Pancreas (tissue), 10 donors: ENCODE results near the gene KLK7. TPM values are rescaled to one million over a fixed set of nuclear protein-coding genes. Genes with fewer than 3 reads are reported as not detected.

Experiments
- ATAC-seq, 4 donors: fragments of 200-7000 bp; cut with Tn5 transposase; one replicate each; pipeline versions ENCODE4 v1.8.0 to v1.9.1; 2020; ENCODE audit warnings: mild to moderate bottlenecking in 4 of 4, moderate library complexity in 4 of 4
- DNase-seq, 6 donors: peaks; one replicate each; pipeline ENCODE4 v3.0.0-alpha.2; 2020
- FAIRE-seq: peaks from 2 replicates; lab custom pipeline; 2012; peaks lifted over from hg19 to GRCh38; lab: Jason Lieb, UNC
- H3K27ac ChIP-seq, 4 donors: fragments of 200-600 bp; sonication (generic); 1 replicate in 3 of 4; 2 replicates in 1 of 4; pipeline versions ENCODE4 v1.5.0 to v1.8.0; 2020
- H3K27me3 ChIP-seq, 4 donors: fragments of 200-600 bp; one replicate each; pipeline ENCODE4 v1.8.0; 2021
- H3K36me3 ChIP-seq, 3 donors: fragments of 200-600 bp; sonication (generic) in 1 of 3; one replicate each; pipeline versions ENCODE4 v1.5.0 to v1.8.0; 2020 to 2021
- H3K4me1 ChIP-seq, 3 donors: fragments of 200-600 bp; one replicate each; pipeline ENCODE4 v1.8.0; 2021
- H3K4me3 ChIP-seq, 4 donors: fragments of 200-600 bp; sonication (generic) in 2 of 4; one replicate each; pipeline versions ENCODE4 v1.5.0 to v1.8.0; 2020 to 2021
- H3K9me3 ChIP-seq, 4 donors: fragments of 200-600 bp; one replicate each; pipeline ENCODE4 v1.8.0; 2021
- WGBS, 2 donors: extraction: QIAGEN DNeasy Blood & Tissue Kit; methylation state at CpG; one replicate each; pipeline ENCODE4 v1.1.7; 2013; 5-methylcytosine and 5-hydroxymethylcytosine counted together
- intact Hi-C, 3 donors: fragments of 100-400 bp; cut with DNase I; formaldehyde crosslinking; loops; one replicate each; pipeline versions ENCODE4 v1.11.1 to v1.14.2; 2022
- polyA plus RNA-seq, 2 donors: library from polyadenylated mRNA; stranded (reverse); fragments of 200-250 nt; gene quantifications; one replicate each; pipeline ENCODE4 v1.2.3, GENCODE V29; 2013
- total RNA-seq, 6 donors: library from RNA; stranded (reverse); fragmentation: NEBNext Ultra II Directional in 4 of 6; extraction: Animal tissue kit (Norgen Biotek cat#: 25700) in 4 of 6; gene quantifications; one replicate each; pipeline versions ENCODE4 v1.2.1 to v1.2.4, GENCODE V29; 2021 to 2023
- TF ChIP-seq, protein P1 (sequence below), 4 donors: fragments of 200-600 bp; sonication (generic) in 3 of 4; IDR thresholded peaks; one replicate each; pipeline versions ENCODE4 v1.5.0 to v1.8.0; 2021; ENCODE audit warnings: antibody characterized with exemption in 4 of 4
- donor health status: healthy with polysubstance abuse.
- donor health status: DM: no; HTN: no; CAD: no; lungs with moderate emphysema.
- donor health status: DM: no; HTN: no; CAD: no.
- donor health status: control.
- donor health status: control.
- donor health status: Bipolar disorder and iron deficiency.
- donor health status: DM: yes; HTN: yes; CAD: no.
- donor health status: DM: no; HTN: no; CAD: no.
- donor health status: DM: no; HTN: no; CAD: no.
- donor health status: DM: yes; HTN: yes; CAD: no.

The KLK7 gene
- total and polyA plus RNA-seq, 8 donors: 0.46 TPM; not detected in 7

DNA sequence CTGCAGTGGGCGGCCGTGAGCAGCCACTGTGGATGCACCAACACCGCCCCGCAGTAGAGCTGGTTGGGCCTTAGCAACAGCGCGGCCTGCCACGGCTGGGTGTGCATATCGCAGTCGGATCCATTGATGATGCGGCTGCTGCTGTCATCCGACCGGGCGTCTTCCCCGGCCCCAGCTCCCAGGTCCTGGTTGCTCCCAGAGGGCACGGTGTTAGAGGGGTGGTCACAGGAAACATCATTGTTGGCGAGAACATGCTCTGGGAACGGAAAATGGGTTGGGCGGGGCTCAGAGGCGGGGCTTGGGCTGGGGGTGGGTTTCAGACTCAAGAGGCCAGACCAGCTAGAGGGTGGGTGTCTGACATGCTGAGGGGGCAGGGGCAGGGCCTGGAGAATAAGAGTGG is 33.9 kb downstream of the KLK7 start:
- Histone ChIP-seq H3K9me3 (no peaks in the 10 kb centered on the region), H3K27me3 (no peaks in the 10 kb centered on the region), H3K36me3 (no peaks in the 10 kb centered on the region), H3K27ac (no peak overlapping the region), H3K4me3 (no peak overlapping the region), H3K4me1 (no peaks in the 10 kb centered on the region)
- FAIRE-seq (no peak), DNase-seq (peak in 1 of 6 donors; percentile 47), ATAC-seq (no peak)
- 49 to 52% methylated on average over 19 of the region's 19 CpGs for WGBS, 2 donors
- intact Hi-C loops: no loop called here
- TF ChIP-seq, protein P1, sequence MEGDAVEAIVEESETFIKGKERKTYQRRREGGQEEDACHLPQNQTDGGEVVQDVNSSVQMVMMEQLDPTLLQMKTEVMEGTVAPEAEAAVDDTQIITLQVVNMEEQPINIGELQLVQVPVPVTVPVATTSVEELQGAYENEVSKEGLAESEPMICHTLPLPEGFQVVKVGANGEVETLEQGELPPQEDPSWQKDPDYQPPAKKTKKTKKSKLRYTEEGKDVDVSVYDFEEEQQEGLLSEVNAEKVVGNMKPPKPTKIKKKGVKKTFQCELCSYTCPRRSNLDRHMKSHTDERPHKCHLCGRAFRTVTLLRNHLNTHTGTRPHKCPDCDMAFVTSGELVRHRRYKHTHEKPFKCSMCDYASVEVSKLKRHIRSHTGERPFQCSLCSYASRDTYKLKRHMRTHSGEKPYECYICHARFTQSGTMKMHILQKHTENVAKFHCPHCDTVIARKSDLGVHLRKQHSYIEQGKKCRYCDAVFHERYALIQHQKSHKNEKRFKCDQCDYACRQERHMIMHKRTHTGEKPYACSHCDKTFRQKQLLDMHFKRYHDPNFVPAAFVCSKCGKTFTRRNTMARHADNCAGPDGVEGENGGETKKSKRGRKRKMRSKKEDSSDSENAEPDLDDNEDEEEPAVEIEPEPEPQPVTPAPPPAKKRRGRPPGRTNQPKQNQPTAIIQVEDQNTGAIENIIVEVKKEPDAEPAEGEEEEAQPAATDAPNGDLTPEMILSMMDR (IDR thresholded peaks at IDR 0.05): no peak

DNA sequence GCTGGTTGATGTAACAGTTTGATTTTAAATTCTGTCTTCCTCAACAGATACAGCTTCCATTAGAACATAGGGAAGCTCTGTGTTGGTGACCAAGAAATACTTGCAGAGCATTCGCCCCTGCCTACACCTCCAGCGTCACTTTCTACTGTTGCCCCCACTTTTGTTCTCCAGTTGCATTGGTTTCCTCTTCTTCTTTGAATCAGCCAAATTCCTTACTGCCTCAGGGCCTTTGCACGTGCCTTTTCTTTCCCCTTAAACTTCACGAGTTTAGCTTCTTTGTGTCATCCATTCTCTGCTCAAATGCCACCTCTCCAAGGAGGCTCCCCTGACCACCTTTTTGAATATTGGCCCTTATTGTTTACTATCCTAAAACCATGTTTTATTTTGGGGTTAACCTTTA is 36.6 kb downstream of the KLK7 start:
- intact Hi-C loops: no loop called here
- no peaks in the 10 kb centered on the region for H3K27me3 ChIP-seq
- ATAC-seq (no peak), FAIRE-seq (no peak), DNase-seq (no peak)
- TF ChIP-seq, protein P1 (IDR thresholded peaks at IDR 0.05): no peak
- H3K4me3 ChIP-seq: no peak overlapping the region
- H3K36me3 ChIP-seq: no peaks in the 10 kb centered on the region
- H3K4me1 ChIP-seq: no peaks in the 10 kb centered on the region
- WGBS, 2 donors: 53 to 61% methylated on average over 4 of the region's 4 CpGs
- H3K9me3 ChIP-seq: no peaks in the 10 kb centered on the region
- H3K27ac ChIP-seq: no peak overlapping the region

DNA sequence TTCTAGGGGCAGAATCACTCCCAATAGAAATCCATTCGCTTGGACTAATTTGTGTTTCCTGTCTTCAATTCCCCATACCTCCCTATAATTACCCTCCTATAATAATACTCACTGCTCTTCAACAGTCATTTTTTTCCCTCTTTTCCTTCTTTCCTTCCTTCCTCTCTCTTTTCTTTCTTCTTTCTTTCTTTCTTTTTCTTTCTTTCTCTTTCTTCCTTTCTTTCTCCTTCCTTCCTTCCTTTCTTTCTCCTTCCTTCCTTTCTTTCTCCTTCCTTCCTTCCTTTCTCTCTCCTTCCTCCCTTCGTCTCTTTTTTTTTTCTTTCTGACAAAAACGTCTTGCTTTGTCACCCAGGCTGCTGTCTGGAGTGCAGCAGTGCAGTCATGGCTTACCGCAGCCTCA is 38.9 kb downstream of the KLK7 start:
- FAIRE-seq: no peak
- TF ChIP-seq, protein P1 (IDR thresholded peaks at IDR 0.05): no peak
- H3K4me1 ChIP-seq: no peaks in the 10 kb centered on the region
- peaks cover 0 to 4% (median 0%) of the 10 kb centered on the region in 4 donors for H3K27me3 ChIP-seq
- ATAC-seq: no peak
- no peaks in the 10 kb centered on the region for H3K9me3 ChIP-seq
- intact Hi-C loops: no loop called here
- H3K27ac ChIP-seq: no peak overlapping the region
- H3K4me3 ChIP-seq: no peak overlapping the region
- WGBS, 2 donors: 51 to 52% methylated on average over 4 of the region's 4 CpGs
- DNase-seq: peak in 1 of 6 donors; percentile 3
- no peaks in the 10 kb centered on the region for H3K36me3 ChIP-seq

DNA sequence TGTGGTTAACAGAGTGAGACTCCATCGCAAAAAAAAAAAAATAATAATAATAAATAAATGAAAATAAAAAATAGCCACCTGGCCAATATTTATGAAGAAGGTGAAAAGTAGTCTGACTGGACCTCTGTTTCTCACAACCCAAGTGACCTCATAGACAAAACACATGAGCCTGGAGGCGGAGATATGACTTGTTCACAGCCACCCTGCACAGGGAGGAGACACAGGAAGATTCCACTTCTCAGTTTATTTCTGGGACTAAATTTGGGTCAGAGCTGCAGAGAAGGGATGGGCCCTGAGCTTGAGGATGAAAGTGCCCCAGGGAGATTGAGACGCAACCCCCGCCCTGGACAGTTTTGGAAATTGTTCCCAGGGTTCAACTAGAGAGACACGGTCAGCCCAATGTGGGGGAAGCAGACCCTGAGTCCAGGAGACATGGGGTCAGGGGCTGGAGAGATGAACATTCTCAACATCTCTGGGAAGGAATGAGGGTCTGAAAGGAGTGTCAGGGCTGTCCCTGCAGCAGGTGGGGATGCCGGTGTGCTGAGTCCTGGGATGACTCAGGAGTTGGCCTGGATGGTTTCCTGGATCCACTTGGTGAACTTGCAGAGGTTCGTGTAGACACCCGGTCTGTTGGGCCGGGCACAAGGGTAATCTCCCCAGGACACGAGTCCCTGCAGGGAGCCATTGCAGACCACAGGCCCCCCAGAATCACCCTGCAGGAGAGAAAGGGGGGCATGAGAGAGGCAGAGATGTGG is 40.5 kb downstream of the KLK7 start:
- DNase-seq (peak in 1 of 6 donors; percentile 17), ATAC-seq (no peak), FAIRE-seq (no peak)
- H3K36me3 ChIP-seq: no peaks in the 10 kb centered on the region
- TF ChIP-seq, protein P1 (IDR thresholded peaks at IDR 0.05): no peak
- intact Hi-C loops: no loop called here
- WGBS, 2 donors: 69 to 70% methylated on average over 10 of the region's 10 CpGs
- no peak overlapping the region for H3K4me3 ChIP-seq
- H3K27me3 ChIP-seq: peaks cover 0 to 4% (median 0%) of the 10 kb centered on the region in 4 donors
- no peak overlapping the region for H3K27ac ChIP-seq
- no peaks in the 10 kb centered on the region for H3K4me1 ChIP-seq
- H3K9me3 ChIP-seq: no peaks in the 10 kb centered on the region

DNA sequence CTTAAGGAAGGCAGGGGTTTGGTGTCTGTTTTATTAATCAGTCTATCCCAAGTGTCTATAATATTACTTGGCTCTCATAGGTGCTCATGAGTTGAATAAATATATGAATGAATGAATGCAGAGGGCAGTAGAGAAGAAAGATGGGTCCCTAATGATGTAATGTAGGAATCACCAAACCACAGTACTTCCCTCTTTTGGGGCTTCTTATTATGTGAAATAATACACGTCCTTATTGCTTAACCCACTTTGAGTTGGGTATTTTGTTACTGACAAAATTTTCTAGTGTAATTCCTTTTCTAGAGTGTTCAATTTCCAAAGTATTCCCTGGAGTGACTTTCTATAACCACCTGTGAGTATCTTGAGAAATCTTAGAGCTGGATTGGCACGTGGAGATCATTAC is 44.1 kb downstream of the KLK7 start:
- FAIRE-seq: no peak
- no peak for DNase-seq
- TF ChIP-seq, protein P1 (IDR thresholded peaks at IDR 0.05): no peak
- Histone ChIP-seq H3K36me3 (no peaks in the 10 kb centered on the region), H3K27ac (no peak overlapping the region), H3K4me3 (no peak overlapping the region), H3K4me1 (no peaks in the 10 kb centered on the region), H3K9me3 (no peaks in the 10 kb centered on the region), H3K27me3 (peaks cover 0 to 4% (median 0%) of the 10 kb centered on the region in 4 donors)
- intact Hi-C loops: no loop called here
- 38 to 49% methylated on average over 2 of the region's 2 CpGs for WGBS, 2 donors
- ATAC-seq: no peak
